Esophagus muscularis mucosa (tissue), 4 donors: ENCODE measurements around the gene CALR. TPM values are rescaled to one million over a fixed set of nuclear protein-coding genes. Genes with fewer than 3 reads are reported as not detected.

Source experiments
- DNase-seq: peaks from one replicate; pipeline ENCODE4 v3.0.0-alpha.2; 2017; ENCODE audit errors: extremely low spot score
- H3K27ac ChIP-seq, 4 donors: fragments of 200-600 bp; sonication (generic); replicated peaks in 1 of 4; 1 replicate in 3 of 4; 2 replicates in 1 of 4; pipeline ENCODE4 v1.5.1; 2016 to 2019; ENCODE audit warnings: mild to moderate bottlenecking in 1 of 4
- H3K27me3 ChIP-seq, 4 donors: fragments of 200-600 bp; sonication (generic); one replicate each; pipeline versions ENCODE4 v1.5.1 to v1.6.0; 2016 to 2019
- H3K36me3 ChIP-seq, 4 donors: fragments of 200-600 bp; sonication (generic); one replicate each; pipeline ENCODE4 v1.5.1; 2016 to 2019
- H3K4me1 ChIP-seq, 4 donors: fragments of 200-600 bp; sonication (generic); one replicate each; pipeline ENCODE4 v1.5.1; 2016 to 2019
- H3K4me3 ChIP-seq, 4 donors: fragments of 200-600 bp; sonication (generic); 1 replicate in 2 of 4; 2 replicates in 2 of 4; pipeline ENCODE4 v1.5.1; 2016 to 2019; ENCODE audit warnings: mild to moderate bottlenecking in 4 of 4, moderate library complexity in 1 of 4
- H3K9me3 ChIP-seq, 4 donors: fragments of 200-600 bp; sonication (generic); 1 replicate in 3 of 4; 2 replicates in 1 of 4; pipeline ENCODE4 v1.5.1; 2016 to 2019
- EP300 ChIP-seq: sonication (generic); formaldehyde crosslinking; IDR thresholded peaks from one replicate; pipeline ENCODE4 v1.6.1; 2017; ENCODE audit warnings: antibody characterized with exemption
- POLR2A ChIP-seq: fragments of 450-650 bp; IDR thresholded peaks from one replicate; pipeline ENCODE4 v1.6.1; 2017; ENCODE audit warnings: antibody characterized with exemption, moderate library complexity, mild to moderate bottlenecking, low read depth
- POLR2AphosphoS5 ChIP-seq, 2 donors: sonication (generic); formaldehyde crosslinking; IDR thresholded peaks; one replicate each; pipeline ENCODE4 v1.6.1; 2017; ENCODE audit warnings: antibody characterized with exemption in 2 of 2
- WGBS: methylation state at CpG from one replicate; pipeline ENCODE4 v1.1.5; 2018; 5-methylcytosine and 5-hydroxymethylcytosine counted together
- intact Hi-C: fragments of 100-400 bp; cut with DNase I; formaldehyde crosslinking; loops from one replicate; pipeline ENCODE4 v1.15.1; 2023
- total RNA-seq, 4 donors: library from RNA; depleted of rRNA; stranded (reverse); fragments of >200 nt; gene quantifications; one replicate each; pipeline versions ENCODE4 v1.1.0 to v1.2.1, GENCODE V29; 2016
- TF ChIP-seq, protein P1 (sequence below), 3 experiments: fragments of 200-600 bp in 2 of 3; fragments of 450-650 bp in 1 of 3; sonication (generic) in 2 of 3; IDR thresholded peaks; one replicate each; pipeline ENCODE4 v1.5.1; 2017 to 2019; ENCODE audit warnings: antibody characterized with exemption in 3 of 3, mild to moderate bottlenecking in 2 of 3, moderate library complexity in 1 of 3

CALR gene
- total RNA-seq, 4 donors from 2014 or later: 200 to 300 (median 270) TPM

DNA sequence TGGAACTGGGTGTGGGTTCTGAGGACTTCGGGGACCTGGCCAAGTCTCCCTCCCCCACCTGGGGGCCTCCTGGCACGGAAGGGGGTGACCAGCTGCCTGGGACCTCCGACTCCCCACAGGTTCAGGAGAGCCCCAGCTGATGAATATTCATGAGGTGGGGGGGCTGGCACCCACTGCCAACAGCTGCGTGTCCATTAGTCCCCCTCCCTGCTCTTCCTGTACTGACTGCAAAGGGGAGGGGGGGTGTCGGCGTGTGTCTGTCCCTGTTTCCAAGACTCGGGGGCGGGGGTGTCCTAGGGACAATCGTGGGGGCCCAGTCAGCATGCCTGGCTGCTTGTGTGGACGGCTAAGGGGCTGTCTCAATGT lies 46.3 kb downstream of the CALR start:
- 53% methylated on average over 6 of the region's 10 CpGs for WGBS
- peaks cover 12 to 30% (median 27%) of the 10 kb centered on the region in 4 donors for H3K4me1 ChIP-seq
- intact Hi-C loops: loop anchor here (5.0 kb wide), 1 partner anchor 48 kb away; no protein-coding TSS in a partner anchor

DNA sequence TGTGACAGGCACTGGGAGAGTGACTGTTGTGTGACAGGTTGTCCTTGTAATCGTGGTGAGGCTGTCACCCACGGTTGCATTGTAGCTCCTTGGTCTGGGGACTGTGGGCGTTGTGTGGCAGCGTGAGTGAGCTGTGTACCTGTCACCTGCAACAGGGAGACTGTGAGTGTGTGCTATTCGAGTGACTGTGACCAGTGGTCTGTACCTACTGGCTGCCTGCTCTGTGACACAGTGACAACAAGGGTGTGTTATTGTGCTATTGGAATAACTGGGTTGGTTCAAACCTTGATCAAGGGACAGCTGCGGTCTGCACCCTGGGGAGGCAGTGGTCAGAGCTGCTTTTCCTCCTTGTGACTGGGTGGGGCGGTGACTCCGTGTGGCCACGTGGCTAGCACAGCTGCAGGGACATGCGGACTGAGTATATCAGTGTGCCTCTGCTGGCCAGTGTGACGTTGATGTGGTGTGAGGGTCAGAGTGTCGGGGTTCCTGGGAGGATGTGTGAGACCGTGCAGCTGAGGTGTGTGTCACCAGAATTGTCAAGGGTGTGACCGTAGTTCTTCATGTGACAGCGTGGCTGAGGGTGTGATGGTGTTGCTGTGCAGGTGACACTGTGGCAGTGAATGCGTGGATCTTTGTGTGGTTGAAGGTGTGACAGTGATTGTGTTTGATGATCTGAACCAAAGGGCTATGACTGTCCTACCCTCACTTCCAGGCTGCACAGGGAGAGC lies 46.8 kb downstream of the CALR start:
- Histone ChIP-seq H3K27ac (no peak overlapping the region), H3K4me1 (peaks cover 12 to 30% (median 27%) of the 10 kb centered on the region in 4 donors), H3K9me3 (no peaks in the 10 kb centered on the region), H3K36me3 (no peaks in the 10 kb centered on the region), H3K27me3 (no peaks in the 10 kb centered on the region), H3K4me3 (no peak overlapping the region)
- intact Hi-C loops: no loop called here
- peak in 1 of 2 donors; percentile 17 for TF ChIP-seq POLR2AphosphoS5 (IDR thresholded peaks at IDR 0.05)
- TF ChIP-seq, protein P1, sequence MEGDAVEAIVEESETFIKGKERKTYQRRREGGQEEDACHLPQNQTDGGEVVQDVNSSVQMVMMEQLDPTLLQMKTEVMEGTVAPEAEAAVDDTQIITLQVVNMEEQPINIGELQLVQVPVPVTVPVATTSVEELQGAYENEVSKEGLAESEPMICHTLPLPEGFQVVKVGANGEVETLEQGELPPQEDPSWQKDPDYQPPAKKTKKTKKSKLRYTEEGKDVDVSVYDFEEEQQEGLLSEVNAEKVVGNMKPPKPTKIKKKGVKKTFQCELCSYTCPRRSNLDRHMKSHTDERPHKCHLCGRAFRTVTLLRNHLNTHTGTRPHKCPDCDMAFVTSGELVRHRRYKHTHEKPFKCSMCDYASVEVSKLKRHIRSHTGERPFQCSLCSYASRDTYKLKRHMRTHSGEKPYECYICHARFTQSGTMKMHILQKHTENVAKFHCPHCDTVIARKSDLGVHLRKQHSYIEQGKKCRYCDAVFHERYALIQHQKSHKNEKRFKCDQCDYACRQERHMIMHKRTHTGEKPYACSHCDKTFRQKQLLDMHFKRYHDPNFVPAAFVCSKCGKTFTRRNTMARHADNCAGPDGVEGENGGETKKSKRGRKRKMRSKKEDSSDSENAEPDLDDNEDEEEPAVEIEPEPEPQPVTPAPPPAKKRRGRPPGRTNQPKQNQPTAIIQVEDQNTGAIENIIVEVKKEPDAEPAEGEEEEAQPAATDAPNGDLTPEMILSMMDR (IDR thresholded peaks at IDR 0.05): no peak
- DNase-seq: peak; percentile 92
- 64% methylated on average over 15 of the region's 16 CpGs for WGBS

More for the DNA sequence above, 46.3 kb downstream of the CALR start:
- H3K27ac ChIP-seq: no peak overlapping the region
- no peaks in the 10 kb centered on the region for H3K9me3 ChIP-seq
- no peak for DNase-seq
- no peaks in the 10 kb centered on the region for H3K27me3 ChIP-seq
- no peaks in the 10 kb centered on the region for H3K36me3 ChIP-seq
- H3K4me3 ChIP-seq: no peak overlapping the region
- TF ChIP-seq POLR2A: no peak
- TF ChIP-seq EP300: no peak
- TF ChIP-seq POLR2AphosphoS5 (IDR thresholded peaks at IDR 0.05): no peak
- TF ChIP-seq, protein P1 (IDR thresholded peaks at IDR 0.05): no peak

DNA sequence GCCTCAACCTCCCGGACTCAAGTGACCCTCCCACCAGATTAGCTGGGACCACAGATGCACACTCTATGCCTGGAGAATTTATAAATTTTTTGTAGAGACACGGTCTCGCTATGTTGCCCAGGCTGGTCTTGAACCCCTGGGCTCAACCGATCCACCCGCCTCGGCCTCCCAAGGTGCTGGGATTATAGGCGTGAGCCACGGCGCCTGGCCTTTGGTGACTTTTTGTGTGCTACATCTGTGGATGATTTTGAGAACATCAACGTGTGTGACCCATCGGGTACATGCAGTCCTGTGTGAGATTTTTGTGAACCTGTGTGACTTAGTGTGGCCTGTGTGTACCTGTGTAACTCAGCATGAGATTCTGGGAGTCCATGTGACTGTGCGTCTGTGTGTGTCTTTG lies 48.3 kb downstream of the CALR start:
- WGBS: 91% methylated on average over 12 of the region's 12 CpGs
- intact Hi-C loops: no loop called here

DNA sequence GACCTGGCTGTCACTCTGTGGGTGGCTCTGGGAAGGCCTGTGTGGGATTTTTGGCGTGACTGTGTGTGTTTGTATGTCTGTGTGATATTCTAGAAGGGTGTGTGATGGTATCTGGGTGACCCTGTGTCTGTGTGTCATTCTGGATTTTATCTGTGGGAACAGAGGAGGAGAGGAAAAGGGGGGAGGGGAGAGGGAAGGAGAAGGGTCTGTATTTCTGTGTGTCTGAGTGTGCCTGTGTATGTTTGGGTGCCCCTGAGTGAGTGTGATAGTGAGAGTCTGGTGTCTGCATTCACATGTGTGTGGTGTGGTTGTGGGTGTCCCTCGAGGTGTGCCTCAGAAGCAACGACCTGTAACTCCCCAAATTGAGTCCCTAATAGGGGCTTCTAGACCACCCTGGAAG lies 48.8 kb downstream of the CALR start:
- 72% methylated on average over 3 of the region's 3 CpGs for WGBS
- Histone ChIP-seq H3K4me3 (no peak overlapping the region), H3K9me3 (no peaks in the 10 kb centered on the region), H3K27me3 (no peaks in the 10 kb centered on the region), H3K27ac (no peak overlapping the region), H3K36me3 (no peaks in the 10 kb centered on the region), H3K4me1 (peaks cover 12 to 30% (median 27%) of the 10 kb centered on the region in 4 donors)
- intact Hi-C loops: no loop called here
- TF ChIP-seq POLR2AphosphoS5 (IDR thresholded peaks at IDR 0.05) (no peak), EP300 (no peak), POLR2A (no peak)
- TF ChIP-seq, protein P1 (IDR thresholded peaks at IDR 0.05): no peak
- no peak for DNase-seq

More for the DNA sequence above, 48.3 kb downstream of the CALR start:
- DNase-seq: no peak
- Histone ChIP-seq H3K4me1 (peaks cover 12 to 30% (median 27%) of the 10 kb centered on the region in 4 donors), H3K27ac (no peak overlapping the region), H3K9me3 (no peaks in the 10 kb centered on the region), H3K36me3 (no peaks in the 10 kb centered on the region), H3K27me3 (no peaks in the 10 kb centered on the region), H3K4me3 (no peak overlapping the region)
- TF ChIP-seq, protein P1 (IDR thresholded peaks at IDR 0.05): no peak
- TF ChIP-seq POLR2AphosphoS5 (IDR thresholded peaks at IDR 0.05): no peak
- no peak for TF ChIP-seq POLR2A
- TF ChIP-seq EP300: no peak

DNA sequence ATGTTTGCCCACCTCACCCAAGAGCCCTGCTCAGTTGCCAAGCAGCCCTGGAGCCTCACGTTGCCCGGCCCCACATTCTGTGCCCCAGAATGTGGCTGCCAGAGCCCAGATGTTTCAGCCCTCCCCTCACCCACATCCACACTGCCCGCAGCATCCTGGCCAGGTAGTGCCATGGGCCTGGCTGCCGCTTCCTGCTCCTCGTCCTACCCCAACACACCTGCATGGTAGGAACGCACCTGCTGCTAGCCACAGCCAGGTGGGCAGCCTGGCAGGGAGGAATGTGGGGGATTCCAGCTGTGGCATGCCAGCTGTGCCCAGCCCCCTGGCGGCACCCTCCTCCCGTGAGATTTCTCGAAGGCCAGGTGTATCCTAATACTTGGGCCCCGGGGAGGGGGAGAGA lies 49.4 kb downstream of the CALR start:
- no peaks in the 10 kb centered on the region for H3K9me3 ChIP-seq

More for the DNA sequence above, 49.4 kb downstream of the CALR start:
- no peak overlapping the region for H3K4me3 ChIP-seq
- H3K4me1 ChIP-seq: peaks cover 12 to 28% (median 26%) of the 10 kb centered on the region in 4 donors
- 79% methylated on average over 5 of the region's 10 CpGs for WGBS
- intact Hi-C loops: no loop called here
- TF ChIP-seq POLR2A: no peak
- TF ChIP-seq EP300: no peak
- TF ChIP-seq, protein P1 (IDR thresholded peaks at IDR 0.05): no peak
- TF ChIP-seq POLR2AphosphoS5 (IDR thresholded peaks at IDR 0.05): no peak
- no peak overlapping the region for H3K27ac ChIP-seq
- no peaks in the 10 kb centered on the region for H3K36me3 ChIP-seq
- H3K27me3 ChIP-seq: no peaks in the 10 kb centered on the region
- no peak for DNase-seq
